ENCODE measurements around the gene NCR2. TPM values are rescaled to one million over a fixed set of nuclear protein-coding genes. Genes with fewer than 3 reads are reported as not detected.

The NCR2 gene
- total and polyA plus RNA-seq, 2 of the 13 experiments (the other 11 are each of a cell fraction or from before 2014, with no cell fraction given): not detected

DNA sequence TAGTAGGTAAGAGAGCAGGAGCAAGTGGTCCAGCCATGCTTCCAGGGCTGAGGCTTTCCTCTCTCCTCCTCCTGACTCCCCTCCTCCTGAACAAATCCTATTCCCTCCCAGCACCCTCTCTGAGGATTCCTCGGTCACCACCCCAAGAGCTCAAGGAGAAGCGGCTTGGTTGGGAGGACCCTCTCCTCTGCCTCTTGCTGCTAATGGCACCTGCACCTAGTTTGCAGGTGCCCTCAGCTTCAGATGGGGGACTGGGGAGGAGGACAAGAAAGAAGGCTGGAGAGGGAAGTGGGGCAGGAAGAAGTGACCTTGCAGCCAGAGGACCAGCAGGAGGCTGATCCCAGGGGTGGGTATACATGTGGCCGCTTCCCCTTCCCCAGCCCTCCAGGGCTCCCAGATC is 17.5 kb downstream of the NCR2 start:
- TF ChIP-seq GMEB1 (CRISPR knock-in tag; IDR thresholded peaks at IDR 0.05; ENCODE audit: borderline replicate concordance) (no peak), ZNF430 (CRISPR knock-in tag; IDR thresholded peaks at IDR 0.05) (no peak), ZNF225 (CRISPR knock-in tag; IDR thresholded peaks at IDR 0.05) (no peak), ZNF605 (CRISPR knock-in tag; IDR thresholded peaks at IDR 0.05) (no peak), HDAC1 (CRISPR knock-in tag; IDR thresholded peaks at IDR 0.05) (no peak), ZNF530 (CRISPR knock-in tag; IDR thresholded peaks at IDR 0.05; ENCODE audit: low read depth) (no peak)
- TF ChIP-seq, protein P1, sequence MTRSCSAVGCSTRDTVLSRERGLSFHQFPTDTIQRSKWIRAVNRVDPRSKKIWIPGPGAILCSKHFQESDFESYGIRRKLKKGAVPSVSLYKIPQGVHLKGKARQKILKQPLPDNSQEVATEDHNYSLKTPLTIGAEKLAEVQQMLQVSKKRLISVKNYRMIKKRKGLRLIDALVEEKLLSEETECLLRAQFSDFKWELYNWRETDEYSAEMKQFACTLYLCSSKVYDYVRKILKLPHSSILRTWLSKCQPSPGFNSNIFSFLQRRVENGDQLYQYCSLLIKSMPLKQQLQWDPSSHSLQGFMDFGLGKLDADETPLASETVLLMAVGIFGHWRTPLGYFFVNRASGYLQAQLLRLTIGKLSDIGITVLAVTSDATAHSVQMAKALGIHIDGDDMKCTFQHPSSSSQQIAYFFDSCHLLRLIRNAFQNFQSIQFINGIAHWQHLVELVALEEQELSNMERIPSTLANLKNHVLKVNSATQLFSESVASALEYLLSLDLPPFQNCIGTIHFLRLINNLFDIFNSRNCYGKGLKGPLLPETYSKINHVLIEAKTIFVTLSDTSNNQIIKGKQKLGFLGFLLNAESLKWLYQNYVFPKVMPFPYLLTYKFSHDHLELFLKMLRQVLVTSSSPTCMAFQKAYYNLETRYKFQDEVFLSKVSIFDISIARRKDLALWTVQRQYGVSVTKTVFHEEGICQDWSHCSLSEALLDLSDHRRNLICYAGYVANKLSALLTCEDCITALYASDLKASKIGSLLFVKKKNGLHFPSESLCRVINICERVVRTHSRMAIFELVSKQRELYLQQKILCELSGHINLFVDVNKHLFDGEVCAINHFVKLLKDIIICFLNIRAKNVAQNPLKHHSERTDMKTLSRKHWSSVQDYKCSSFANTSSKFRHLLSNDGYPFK (CRISPR knock-in tag; IDR thresholded peaks at IDR 0.05; ENCODE audit: borderline replicate concordance): no peak
- no peaks in the 10 kb centered on the region for H3K79me2 ChIP-seq (ENCODE audit: insufficient read depth, low read length)
- no peak overlapping the region for H3K27ac ChIP-seq (ENCODE audit: extremely low read length, insufficient read depth, low read length)
- no peak overlapping the region for H2AFZ ChIP-seq (ENCODE audit: low read length)
- ChIA-PET CTCF (ENCODE audit: low intra/inter-chr PET ratio, low total read pairs) (no interaction called here), POLR2A (no interaction called here)
- no TSS peak for BruUV-seq (replicated peaks)
- H3K9ac ChIP-seq (ENCODE audit: insufficient read depth, low read depth, low read length): no peak overlapping the region
- in situ Hi-C loops (cut with HindIII; ENCODE audit: extremely low pct_ligation_motif_present, low pct_unique_long_range_greater_than_20kb): loop anchor here (25.0 kb wide), 1 partner anchor 684 kb away; no protein-coding TSS in a partner anchor
- peaks cover 0 to 42% of the 10 kb centered on the region in 2 experiments; a peak in 3 of 5 replicates for H3K27me3 ChIP-seq (ENCODE audit: control insufficient read depth in 1 of 2, insufficient read depth in 2 of 2, low read length in 2 of 2)
- intact Hi-C loops (cut with micrococcal nuclease; ENCODE audit: unreplicated experiment): no loop called here
- H3K4me3 ChIP-seq (replicated peaks in 1 of 3; ENCODE audit: insufficient read depth in 1 of 3, low read depth in 2 of 3, low read length in 3 of 3): no peak overlapping the region
- H4K20me1 ChIP-seq (ENCODE audit: insufficient read depth, low read length): no peaks in the 10 kb centered on the region
- no peak for DNase-seq (ENCODE audit: low spot score)
- no peak for FAIRE-seq
- no peak overlapping the region for H3K4me2 ChIP-seq (ENCODE audit: low read depth, low read length)
- 0 out of 2 replicates have a peak, but pooled peaks cover 4% of the 10 kb centered on the region for H3K9me3 ChIP-seq (ENCODE audit: low read length)
- 74% methylated on average over 3 of the region's 3 CpGs for WGBS (ENCODE audit: low lambda C conversion rate)
- no peak for ATAC-seq
- H3K4me1 ChIP-seq (ENCODE audit: insufficient read depth, low read length): no peaks in the 10 kb centered on the region
- H3K36me3 ChIP-seq (replicated peaks in 1 of 2; ENCODE audit: control insufficient read depth in 1 of 2, insufficient read depth in 2 of 2, low read length in 2 of 2): no peaks in the 10 kb centered on the region

Data from HepG2 (cell line).